Endothelial cell of umbilical vein (primary cell): ENCODE data around the gene KIF23. TPM values are rescaled to one million over a fixed set of nuclear protein-coding genes. Genes with fewer than 3 reads are reported as not detected.

Experiments
- BruUV-seq: library from RNA; stranded (reverse); fragments of 400-500 nt; replicated peaks from 2 replicates; lab custom pipeline; 2021; lab: Mats Ljungman, UMichigan
- CTCF ChIA-PET: fragments of 300-600, 350-600 bp; sonication (Branson Sonifier 250); formaldehyde crosslinking; loops from one replicate; lab custom pipeline; 2021; ENCODE audit warnings: antibody characterized with exemption, inconsistent platforms; lab: Charles Lee
- POLR2A ChIA-PET: fragments of 300-600, 350-600 bp; sonication (Branson Sonifier 250); formaldehyde crosslinking; loops from one replicate; lab custom pipeline; 2021; ENCODE audit warnings: antibody characterized with exemption, inconsistent platforms; lab: Charles Lee
- DNase-seq: peaks from one replicate; pipeline ENCODE4 v3.0.0-alpha.2; 2011; ENCODE audit warnings: low read depth, low spot score
- FAIRE-seq: peaks from 2 replicates; lab custom pipeline; 2011; peaks lifted over from hg19 to GRCh38; lab: Jason Lieb, UNC
- H2AFZ ChIP-seq: 2 replicates; pipeline ENCODE4 v1.6.0; 2012; ENCODE audit warnings: low read depth, low read length, control low read depth, inconsistent platforms
- H3K27ac ChIP-seq: 2 replicates; pipeline ENCODE4 v1.5.1; 2011; ENCODE audit warnings: low read depth, mild to moderate bottlenecking, control low read depth, low read length, moderate library complexity; ENCODE audit not compliant: insufficient read depth
- H3K27me3 ChIP-seq, 2 experiments: 2 replicates each; pipeline versions ENCODE4 v1.6.0 to v1.6.1; 2011; ENCODE audit warnings: low read length in 2 of 2, mixed read lengths in 1 of 2; ENCODE audit not compliant: control insufficient read depth in 2 of 2, insufficient read depth in 2 of 2
- H3K36me3 ChIP-seq, 2 experiments: 2 replicates in 1 of 2; 3 replicates in 1 of 2; pipeline ENCODE4 v1.5.1; 2011; ENCODE audit warnings: low read length in 2 of 2, mild to moderate bottlenecking in 1 of 2, moderate library complexity in 1 of 2; ENCODE audit not compliant: control insufficient read depth in 2 of 2, insufficient read depth in 2 of 2; ENCODE audit errors: extremely low read depth in 1 of 2
- H3K4me1 ChIP-seq: 3 replicates; pipeline ENCODE4 v1.5.1; 2011; ENCODE audit warnings: mild to moderate bottlenecking, low read length; ENCODE audit not compliant: control insufficient read depth, insufficient read depth; ENCODE audit errors: extremely low read depth
- H3K4me2 ChIP-seq: 2 replicates; pipeline ENCODE4 v1.6.1; 2011; ENCODE audit warnings: low read length, control low read depth, mixed read lengths; ENCODE audit not compliant: insufficient read depth
- H3K4me3 ChIP-seq, 3 experiments: fragments of 200-600 bp in 1 of 3; sonication (generic), shearing (Covaris generic) in 1 of 3; replicated peaks in 1 of 3; 2 replicates each; pipeline ENCODE4 v1.5.1; 2011 to 2016; ENCODE audit warnings: control low read depth in 3 of 3, low read length in 3 of 3, mild to moderate bottlenecking in 2 of 3, inconsistent platforms in 1 of 3, low read depth in 1 of 3, moderate library complexity in 1 of 3; ENCODE audit not compliant: insufficient read depth in 1 of 3
- H3K79me2 ChIP-seq: 2 replicates; pipeline ENCODE4 v1.6.0; 2012; ENCODE audit warnings: low read length, inconsistent platforms; ENCODE audit not compliant: control insufficient read depth, insufficient read depth
- H3K9ac ChIP-seq: replicated peaks from 2 replicates; pipeline ENCODE3; 2011; ENCODE audit warnings: low read length, control low read depth; ENCODE audit not compliant: insufficient read depth; ENCODE audit errors: extremely low read depth
- H3K9me1 ChIP-seq: replicated peaks from 3 replicates; pipeline ENCODE4 v1.6.0; 2011; ENCODE audit warnings: mild to moderate bottlenecking, low read length; ENCODE audit not compliant: control insufficient read depth, insufficient read depth; ENCODE audit errors: extremely low read depth
- H3K9me3 ChIP-seq: replicated peaks from 2 replicates; pipeline ENCODE4 v1.5.1; 2012; ENCODE audit warnings: low read length, inconsistent platforms; ENCODE audit not compliant: control insufficient read depth, insufficient read depth
- H4K20me1 ChIP-seq: replicated peaks from 2 replicates; pipeline ENCODE3; 2011; ENCODE audit warnings: mild to moderate bottlenecking, low read length; ENCODE audit not compliant: control insufficient read depth, insufficient read depth; ENCODE audit errors: extremely low read depth
- EZH2 ChIP-seq: IDR thresholded peaks from 2 replicates; pipeline ENCODE4 v1.6.1; 2012; ENCODE audit warnings: borderline replicate concordance, low read depth, mild to moderate bottlenecking, moderate library complexity, low read length, inconsistent platforms; ENCODE audit not compliant: severe bottlenecking
- FOS ChIP-seq: IDR thresholded peaks from 2 replicates; pipeline ENCODE4 v1.6.1; 2011; ENCODE audit warnings: mild to moderate bottlenecking, low read length, moderate library complexity, borderline replicate concordance; ENCODE audit not compliant: insufficient read depth
- GATA2 ChIP-seq: IDR thresholded peaks from 2 replicates; pipeline ENCODE4 v1.7.0; 2011; ENCODE audit warnings: low read depth, mild to moderate bottlenecking, moderate library complexity, mixed read lengths, low read length; ENCODE audit not compliant: insufficient read length, insufficient read depth
- JUN ChIP-seq: IDR thresholded peaks from 2 replicates; pipeline ENCODE4 v1.6.1; 2011; ENCODE audit warnings: borderline replicate concordance, low read depth; ENCODE audit not compliant: insufficient read length, insufficient read depth
- MYC ChIP-seq: IDR thresholded peaks from one replicate; pipeline ENCODE4 v1.6.1; 2011; ENCODE audit warnings: mild to moderate bottlenecking, low read depth, low read length
- POLR2A ChIP-seq: IDR thresholded peaks from 2 replicates; pipeline ENCODE4 v1.6.1; 2012; ENCODE audit warnings: low read depth, mild to moderate bottlenecking, control low read depth, low read length
- POLR2AphosphoS5 ChIP-seq: IDR thresholded peaks from 2 replicates; pipeline ENCODE4 v1.6.1; 2012; ENCODE audit warnings: low read depth, mild to moderate bottlenecking, control low read depth, low read length, moderate library complexity; ENCODE audit not compliant: insufficient read depth
- dilution Hi-C: fragments of 300-500 bp; cut with MboI; formaldehyde crosslinking; loops from one replicate; pipeline ENCODE4 v1.15.0; 2019; ENCODE audit warnings: low sequenced_read_pairs; ENCODE audit not compliant: extremely low pct_ligation_motif_present
- intact Hi-C: fragments of 100-400 bp; cut with micrococcal nuclease; formaldehyde crosslinking; loops from one replicate; pipeline ENCODE4 v1.10.0; 2022
- polyA plus RNA-seq, 4 experiments: library from polyadenylated mRNA; depleted of rRNA in 3 of 4; stranded (reverse) in 3 of 4; unstranded in 1 of 4; fragments of >200 nt; gene quantifications; 2 replicates each; pipeline versions ENCODE4 v1.2.1 to v1.2.3, GENCODE V29; 2011 to 2012; ENCODE audit warnings: missing spikeins in 1 of 4
- total RNA-seq: library from RNA; stranded (reverse); gene quantifications from 2 replicates; pipeline ENCODE4 v1.2.3, GENCODE V29; 2021
- TF ChIP-seq, protein P1 (sequence below), 2 donors: IDR thresholded peaks; 1 replicate in 1 of 2; 2 replicates in 1 of 2; pipeline ENCODE4 v1.5.1; 2011; ENCODE audit warnings: low read length in 2 of 2, mild to moderate bottlenecking in 2 of 2, moderate library complexity in 2 of 2, control low read depth in 1 of 2, inconsistent platforms in 1 of 2, low read depth in 1 of 2; ENCODE audit not compliant: insufficient read depth in 1 of 2; ENCODE audit errors: extremely low read depth in 1 of 2
- TF ChIP-seq, protein P2 (sequence below): IDR thresholded peaks from 2 replicates; pipeline ENCODE4 v1.6.1; 2011; ENCODE audit not compliant: insufficient read depth, insufficient read length

KIF23 gene
- total and polyA plus RNA-seq, 2 donors (not counting 3 experiments of a cell fraction or from before 2014, with no cell fraction given): 25.4 to 64.7 TPM

DNA sequence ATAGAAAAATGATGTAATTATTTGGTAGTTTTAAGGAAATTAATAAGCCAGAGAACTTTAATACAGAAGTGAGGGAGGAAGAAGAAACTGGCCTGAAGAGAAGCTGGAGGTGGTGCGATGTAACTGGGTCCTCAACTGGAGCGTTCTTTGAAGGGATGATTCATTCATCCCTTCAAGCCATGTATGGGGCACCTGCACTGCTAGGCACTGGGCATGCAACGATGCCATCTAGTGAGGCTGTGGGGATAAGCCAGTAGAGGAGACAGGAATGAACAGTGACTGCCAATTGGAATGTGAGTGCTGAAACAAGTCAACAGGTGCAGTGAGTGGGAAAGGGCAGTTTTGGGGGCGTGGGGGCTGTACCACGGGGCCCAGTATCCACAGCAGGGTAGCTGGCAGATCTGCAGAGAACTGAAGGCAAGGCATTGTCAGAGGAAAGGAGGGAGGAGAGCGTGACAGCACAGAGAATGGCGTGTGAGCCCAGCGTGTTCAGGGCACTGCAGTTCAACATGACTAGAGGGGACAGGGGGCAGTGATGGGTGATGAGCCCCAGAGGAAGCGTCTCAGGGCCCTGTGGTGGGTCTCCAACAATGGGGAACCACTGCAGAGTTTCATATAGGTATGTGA is 3.8 kb upstream of the KIF23 start:
- POLR2A ChIA-PET: no interaction called here
- DNase-seq: peak; percentile 36
- intact Hi-C loops: no loop called here

DNA sequence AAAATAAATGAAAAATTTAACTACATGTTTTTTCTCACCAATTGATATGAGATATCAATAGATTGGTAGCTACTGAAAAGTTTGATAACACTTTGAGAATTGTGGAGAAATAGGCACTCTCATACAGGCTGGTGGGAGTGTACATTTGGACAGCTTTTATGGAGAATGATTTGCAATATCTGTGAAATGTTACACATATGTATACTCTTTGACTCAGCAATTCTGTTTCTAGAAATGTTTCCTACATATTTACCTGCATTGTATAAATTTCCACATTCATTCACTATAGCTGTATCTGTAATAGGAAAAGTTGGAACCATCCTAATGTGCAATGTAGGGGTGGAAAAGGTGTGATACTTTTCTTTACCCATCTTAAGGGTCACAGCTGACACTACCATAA is 1.9 kb upstream of the KIF23 start:
- no peak overlapping the region for H3K4me3 ChIP-seq
- dilution Hi-C loops: no loop called here
- ChIA-PET POLR2A (no interaction called here), CTCF (interaction anchor here (1.2 to 1.8 kb wide), 3 partner anchors 18 to 353 kb away, joined by 5 to 7 read pairs (median 6); no protein-coding TSS in a partner anchor)
- H3K9ac ChIP-seq: no peak overlapping the region
- no peak overlapping the region for H3K27ac ChIP-seq
- BruUV-seq: no TSS peak
- no peaks in the 10 kb centered on the region for H3K9me1 ChIP-seq
- H3K4me1 ChIP-seq: peaks cover 17% of the 10 kb centered on the region
- no peaks in the 10 kb centered on the region for H4K20me1 ChIP-seq
- H3K9me3 ChIP-seq: no peaks in the 10 kb centered on the region
- H2AFZ ChIP-seq: no peak overlapping the region
- intact Hi-C loops: no loop called here
- H3K79me2 ChIP-seq: peaks cover 26% of the 10 kb centered on the region
- no peak for DNase-seq
- no peak for TF ChIP-seq MYC
- no peak for TF ChIP-seq GATA2
- TF ChIP-seq POLR2A: no peak
- TF ChIP-seq FOS: no peak
- TF ChIP-seq JUN: no peak
- no peak for TF ChIP-seq POLR2AphosphoS5
- TF ChIP-seq, protein P1, sequence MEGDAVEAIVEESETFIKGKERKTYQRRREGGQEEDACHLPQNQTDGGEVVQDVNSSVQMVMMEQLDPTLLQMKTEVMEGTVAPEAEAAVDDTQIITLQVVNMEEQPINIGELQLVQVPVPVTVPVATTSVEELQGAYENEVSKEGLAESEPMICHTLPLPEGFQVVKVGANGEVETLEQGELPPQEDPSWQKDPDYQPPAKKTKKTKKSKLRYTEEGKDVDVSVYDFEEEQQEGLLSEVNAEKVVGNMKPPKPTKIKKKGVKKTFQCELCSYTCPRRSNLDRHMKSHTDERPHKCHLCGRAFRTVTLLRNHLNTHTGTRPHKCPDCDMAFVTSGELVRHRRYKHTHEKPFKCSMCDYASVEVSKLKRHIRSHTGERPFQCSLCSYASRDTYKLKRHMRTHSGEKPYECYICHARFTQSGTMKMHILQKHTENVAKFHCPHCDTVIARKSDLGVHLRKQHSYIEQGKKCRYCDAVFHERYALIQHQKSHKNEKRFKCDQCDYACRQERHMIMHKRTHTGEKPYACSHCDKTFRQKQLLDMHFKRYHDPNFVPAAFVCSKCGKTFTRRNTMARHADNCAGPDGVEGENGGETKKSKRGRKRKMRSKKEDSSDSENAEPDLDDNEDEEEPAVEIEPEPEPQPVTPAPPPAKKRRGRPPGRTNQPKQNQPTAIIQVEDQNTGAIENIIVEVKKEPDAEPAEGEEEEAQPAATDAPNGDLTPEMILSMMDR (IDR thresholded peaks at IDR 0.05; ENCODE audit: extremely low read depth in 1 of 2, insufficient read depth in 1 of 2, low read depth in 1 of 2, low read length in 2 of 2): no peak
- TF ChIP-seq, protein P2, sequence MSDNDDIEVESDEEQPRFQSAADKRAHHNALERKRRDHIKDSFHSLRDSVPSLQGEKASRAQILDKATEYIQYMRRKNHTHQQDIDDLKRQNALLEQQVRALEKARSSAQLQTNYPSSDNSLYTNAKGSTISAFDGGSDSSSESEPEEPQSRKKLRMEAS: no peak
- no peak for TF ChIP-seq EZH2
- H3K36me3 ChIP-seq: no peaks in the 10 kb centered on the region
- no peaks in the 10 kb centered on the region for H3K27me3 ChIP-seq
- H3K4me2 ChIP-seq: no peak overlapping the region
- FAIRE-seq: no peak

More for the DNA sequence above, 3.8 kb upstream of the KIF23 start:
- Histone ChIP-seq H3K79me2 (peaks cover 9% of the 10 kb centered on the region), H3K4me2 (no peak overlapping the region), H3K9me3 (no peaks in the 10 kb centered on the region), H4K20me1 (no peaks in the 10 kb centered on the region), H3K4me3 (no peak overlapping the region), H3K36me3 (no peaks in the 10 kb centered on the region), H3K27ac (no peak overlapping the region), H3K9me1 (no peaks in the 10 kb centered on the region), H2AFZ (no peak overlapping the region), H3K4me1 (peaks cover 5% of the 10 kb centered on the region), H3K9ac (no peak overlapping the region), H3K27me3 (no peaks in the 10 kb centered on the region)
- FAIRE-seq: peak; percentile 55
- BruUV-seq: no TSS peak
- CTCF ChIA-PET: interaction anchor here (1.2 kb wide), 1 partner anchor 379 kb away, joined by 3 read pairs; no protein-coding TSS in a partner anchor
- dilution Hi-C loops: no loop called here
- TF ChIP-seq, protein P1 (IDR thresholded peaks at IDR 0.05; ENCODE audit: extremely low read depth in 1 of 2, insufficient read depth in 1 of 2, low read depth in 1 of 2, low read length in 2 of 2): peak; percentile 13 to 39
- TF ChIP-seq EZH2: no peak
